ENCODE results near the gene GPR34. TPM values are rescaled to one million over a fixed set of nuclear protein-coding genes. Genes with fewer than 3 reads are reported as not detected.

Gene GPR34
- total and polyA plus RNA-seq, 2 experiments from 2014 or later: 0.24 TPM; not detected in 1

GRCh38 chrX:41733939-41734338 is 45.2 kb downstream of the GPR34 start:
- Histone ChIP-seq H3K27ac (no peak overlapping the region), H3K4me1 (ENCODE audit: low read depth) (no peaks in the 10 kb centered on the region), H3K27me3 (no peaks in the 10 kb centered on the region), H3K9me3 (ENCODE audit: low read depth) (no peaks in the 10 kb centered on the region), H3K36me3 (no peaks in the 10 kb centered on the region), H3K4me3 (no peak overlapping the region)
- no peak for DNase-seq (ENCODE audit: low read depth in 1 of 2, low spot score in 1 of 2)
- TF ChIP-seq CTCF (IDR thresholded peaks at IDR 0.05; ENCODE audit: low read depth, low read length): no peak

DNA sequence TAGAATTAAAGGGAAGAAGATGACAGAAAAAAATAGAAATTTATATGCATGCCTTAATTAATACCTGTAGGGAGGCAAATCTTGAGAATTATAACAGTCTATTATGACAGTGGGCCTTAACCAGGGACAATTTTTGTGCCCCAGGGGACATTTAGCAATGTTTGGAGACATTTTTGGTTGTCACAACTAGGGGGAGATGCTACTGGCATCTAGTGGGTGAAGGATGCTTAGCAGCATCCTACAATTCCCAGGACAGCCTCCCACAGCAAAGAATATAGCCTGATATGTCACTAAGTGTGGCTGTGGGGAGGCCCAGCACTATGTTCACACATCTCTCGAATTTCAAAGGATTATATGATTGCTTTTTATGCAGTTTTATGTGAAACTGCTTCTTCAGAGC is 45.8 kb downstream of the GPR34 start:
- Histone ChIP-seq H3K9me3 (ENCODE audit: low read depth) (no peaks in the 10 kb centered on the region), H3K4me1 (ENCODE audit: low read depth) (no peaks in the 10 kb centered on the region), H3K36me3 (no peaks in the 10 kb centered on the region), H3K27ac (no peak overlapping the region), H3K27me3 (no peaks in the 10 kb centered on the region), H3K4me3 (no peak overlapping the region)
- peak; percentile 43 for TF ChIP-seq CTCF (IDR thresholded peaks at IDR 0.05; ENCODE audit: low read depth, low read length)
- DNase-seq (ENCODE audit: low read depth in 1 of 2, low spot score in 1 of 2): peak in 1 of 2 donors; percentile 19

GRCh38 chrX:41737065-41737464 is 48.3 kb downstream of the GPR34 start:
- H3K27me3 ChIP-seq: no peaks in the 10 kb centered on the region
- no peak overlapping the region for H3K27ac ChIP-seq
- no peaks in the 10 kb centered on the region for H3K9me3 ChIP-seq (ENCODE audit: low read depth)
- H3K4me3 ChIP-seq: no peak overlapping the region
- no peak for TF ChIP-seq CTCF (IDR thresholded peaks at IDR 0.05; ENCODE audit: low read depth, low read length)
- H3K36me3 ChIP-seq: no peaks in the 10 kb centered on the region
- peaks cover 5% of the 10 kb centered on the region for H3K4me1 ChIP-seq (ENCODE audit: low read depth)
- no peak for DNase-seq (ENCODE audit: low read depth in 1 of 2, low spot score in 1 of 2)

- no peak overlapping the region for H3K27ac ChIP-seq
- no peaks in the 10 kb centered on the region for H3K27me3 ChIP-seq
- TF ChIP-seq CTCF (IDR thresholded peaks at IDR 0.05; ENCODE audit: low read depth, low read length): no peak
- H3K9me3 ChIP-seq (ENCODE audit: low read depth): no peaks in the 10 kb centered on the region
- H3K36me3 ChIP-seq: peaks cover 4% of the 10 kb centered on the region
- no peak for DNase-seq (ENCODE audit: low read depth in 1 of 2, low spot score in 1 of 2)
- H3K4me1 ChIP-seq (ENCODE audit: low read depth): peaks cover 5% of the 10 kb centered on the region
- no peak overlapping the region for H3K4me3 ChIP-seq
Observed at GRCh38 chrX:41739871-41740270, 51.1 kb downstream of the GPR34 start.

Other genes with a start within 250 kb of the GPR34 start
- gene NYX, start 241.6 kb upstream of the GPR34 start, total RNA-seq: 0.07 and 0.09 TPM in 2 replicates
- 0.26 TPM in 1 of 2 replicates, not detected in the other for gene NYX, start 241.6 kb upstream of the GPR34 start, polyA plus RNA-seq
- gene GPR82, start 35.2 kb downstream of the GPR34 start, total RNA-seq: not detected in 2 replicates
- 0.11 and 0.40 TPM in 2 replicates for gene GPR82, start 35.2 kb downstream of the GPR34 start, polyA plus RNA-seq
- 33.1 and 40.0 TPM in 2 replicates for gene CASK, start 234.6 kb downstream of the GPR34 start, total RNA-seq
- gene CASK, start 234.6 kb downstream of the GPR34 start, polyA plus RNA-seq: 44.6 and 69.7 TPM in 2 replicates

Data from cardiac muscle cell (in vitro differentiated cells and primary cell).